Measurements from ENCODE around the gene ADAMTS8. TPM values are rescaled to one million over a fixed set of nuclear protein-coding genes. Genes with fewer than 3 reads are reported as not detected.
A peak's percentile ranks its signal among the peaks of the same experiment; 100 is the strongest.

Gene ADAMTS8
- total RNA-seq, 1 donor: not detected

DNA sequence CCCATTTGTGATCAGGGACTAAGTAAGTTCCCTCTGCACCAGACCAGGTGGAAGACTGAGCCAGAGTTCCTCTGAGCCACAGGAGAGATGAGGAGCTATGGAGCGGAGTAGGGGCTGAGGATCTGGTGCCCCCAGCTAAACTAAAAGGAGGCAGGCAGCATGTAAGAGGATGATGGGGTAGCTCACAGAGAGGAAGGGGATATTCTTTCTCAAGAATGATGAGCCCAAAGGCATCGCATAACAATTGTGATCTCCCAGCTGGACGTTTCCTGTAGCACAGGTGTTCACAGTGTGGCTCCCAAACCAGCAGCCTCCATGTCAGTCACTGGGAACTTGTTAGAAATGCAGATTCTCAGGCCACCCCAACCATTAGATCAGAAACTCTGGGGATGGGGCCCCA lies 24.4 kb downstream of the ADAMTS8 start:
- Histone ChIP-seq H3K4me3 (ENCODE audit: insufficient read depth, low read length) (no peak overlapping the region), H2AFZ (ENCODE audit: low read length) (no peak overlapping the region), H3K27ac (ENCODE audit: low read depth, low read length) (peak overlapping the region; percentile 49), H3K4me2 (ENCODE audit: insufficient read depth, low read length) (peak overlapping the region; percentile 65), H4K20me1 (ENCODE audit: insufficient read depth, low read length) (no peaks in the 10 kb centered on the region), H3K4me1 (ENCODE audit: insufficient read depth, low read length) (peaks cover 50% of the 10 kb centered on the region), H3K27me3 (ENCODE audit: insufficient read depth, low read length) (peaks cover 2% of the 10 kb centered on the region), H3K9me3 (ENCODE audit: low read depth, low read length) (no peaks in the 10 kb centered on the region), H3K36me3 (ENCODE audit: insufficient read depth, low read length) (no peaks in the 10 kb centered on the region), H3K79me2 (ENCODE audit: insufficient read depth, low read length) (no peaks in the 10 kb centered on the region)
- TF ChIP-seq, protein P1, sequence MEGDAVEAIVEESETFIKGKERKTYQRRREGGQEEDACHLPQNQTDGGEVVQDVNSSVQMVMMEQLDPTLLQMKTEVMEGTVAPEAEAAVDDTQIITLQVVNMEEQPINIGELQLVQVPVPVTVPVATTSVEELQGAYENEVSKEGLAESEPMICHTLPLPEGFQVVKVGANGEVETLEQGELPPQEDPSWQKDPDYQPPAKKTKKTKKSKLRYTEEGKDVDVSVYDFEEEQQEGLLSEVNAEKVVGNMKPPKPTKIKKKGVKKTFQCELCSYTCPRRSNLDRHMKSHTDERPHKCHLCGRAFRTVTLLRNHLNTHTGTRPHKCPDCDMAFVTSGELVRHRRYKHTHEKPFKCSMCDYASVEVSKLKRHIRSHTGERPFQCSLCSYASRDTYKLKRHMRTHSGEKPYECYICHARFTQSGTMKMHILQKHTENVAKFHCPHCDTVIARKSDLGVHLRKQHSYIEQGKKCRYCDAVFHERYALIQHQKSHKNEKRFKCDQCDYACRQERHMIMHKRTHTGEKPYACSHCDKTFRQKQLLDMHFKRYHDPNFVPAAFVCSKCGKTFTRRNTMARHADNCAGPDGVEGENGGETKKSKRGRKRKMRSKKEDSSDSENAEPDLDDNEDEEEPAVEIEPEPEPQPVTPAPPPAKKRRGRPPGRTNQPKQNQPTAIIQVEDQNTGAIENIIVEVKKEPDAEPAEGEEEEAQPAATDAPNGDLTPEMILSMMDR (IDR thresholded peaks at IDR 0.05; ENCODE audit: extremely low read depth, low read depth, low read length): no peak
- no peak for DNase-seq (ENCODE audit: insufficient read length, low spot score, missing footprints)

DNA sequence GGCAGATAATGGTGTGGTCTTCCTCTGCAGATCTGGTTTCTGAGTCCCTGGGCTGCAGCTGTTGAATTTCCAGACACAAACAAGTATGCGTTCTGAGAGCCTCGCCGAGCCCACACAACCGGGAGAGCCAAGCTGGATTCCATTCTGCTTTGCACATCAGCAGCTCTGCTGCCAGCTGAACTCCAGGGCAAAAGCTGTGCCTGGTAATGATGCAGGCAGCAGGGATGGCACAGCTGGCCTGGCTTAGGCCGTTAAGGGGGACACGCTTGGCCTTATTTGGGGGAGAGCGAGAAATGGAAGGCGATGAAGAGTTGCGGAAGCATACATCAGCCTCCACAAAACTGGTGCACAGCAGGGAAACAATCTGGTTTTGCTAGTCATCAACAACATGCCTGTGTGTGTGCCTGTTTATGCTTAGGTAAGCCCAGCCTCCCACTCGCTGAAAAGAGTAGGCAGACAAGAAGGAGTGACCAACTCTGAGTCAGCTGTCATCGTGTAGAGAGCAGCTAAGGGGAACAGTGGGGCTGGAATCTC lies 25.1 kb downstream of the ADAMTS8 start:
- Histone ChIP-seq H3K4me1 (ENCODE audit: insufficient read depth, low read length) (peaks cover 45% of the 10 kb centered on the region), H4K20me1 (ENCODE audit: insufficient read depth, low read length) (no peaks in the 10 kb centered on the region), H3K36me3 (ENCODE audit: insufficient read depth, low read length) (no peaks in the 10 kb centered on the region), H3K9me3 (ENCODE audit: low read depth, low read length) (no peaks in the 10 kb centered on the region), H3K4me3 (ENCODE audit: insufficient read depth, low read length) (peak overlapping the region; percentile 5), H3K27ac (ENCODE audit: low read depth, low read length) (peak overlapping the region; percentile 49), H3K27me3 (ENCODE audit: insufficient read depth, low read length) (no peaks in the 10 kb centered on the region), H3K79me2 (ENCODE audit: insufficient read depth, low read length) (no peaks in the 10 kb centered on the region), H2AFZ (ENCODE audit: low read length) (peak overlapping the region; percentile 29), H3K4me2 (ENCODE audit: insufficient read depth, low read length) (peak overlapping the region; percentile 65)
- peak; percentile 92 for DNase-seq (ENCODE audit: insufficient read length, low spot score, missing footprints)
- TF ChIP-seq, protein P1 (IDR thresholded peaks at IDR 0.05; ENCODE audit: extremely low read depth, low read depth, low read length): no peak

DNA sequence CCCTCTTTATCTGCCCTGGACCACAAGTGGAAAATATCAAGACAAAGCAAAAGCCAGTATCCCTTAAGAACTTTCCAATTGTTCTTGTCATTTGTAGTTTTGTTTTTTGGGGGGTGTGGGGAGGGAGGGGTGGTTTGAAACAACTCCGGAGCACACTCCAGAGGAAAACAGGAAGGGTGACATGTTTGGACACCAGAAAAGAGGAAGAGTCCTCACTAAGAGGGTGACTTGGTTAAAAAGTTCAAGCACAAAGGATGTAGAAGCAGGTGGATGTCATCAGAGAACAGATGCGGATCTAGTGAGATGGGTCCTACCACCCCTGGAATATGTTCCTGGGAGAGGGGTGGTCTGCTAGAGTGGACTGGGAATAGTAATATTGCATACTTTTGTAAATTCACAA lies 25.8 kb downstream of the ADAMTS8 start:
- Histone ChIP-seq H3K36me3 (ENCODE audit: insufficient read depth, low read length) (no peaks in the 10 kb centered on the region), H3K4me2 (ENCODE audit: insufficient read depth, low read length) (peak overlapping the region; percentile 65), H3K4me3 (ENCODE audit: insufficient read depth, low read length) (no peak overlapping the region), H2AFZ (ENCODE audit: low read length) (no peak overlapping the region), H3K4me1 (ENCODE audit: insufficient read depth, low read length) (peaks cover 37% of the 10 kb centered on the region), H3K27ac (ENCODE audit: low read depth, low read length) (no peak overlapping the region), H4K20me1 (ENCODE audit: insufficient read depth, low read length) (no peaks in the 10 kb centered on the region), H3K27me3 (ENCODE audit: insufficient read depth, low read length) (no peaks in the 10 kb centered on the region), H3K79me2 (ENCODE audit: insufficient read depth, low read length) (no peaks in the 10 kb centered on the region), H3K9me3 (ENCODE audit: low read depth, low read length) (no peaks in the 10 kb centered on the region)
- TF ChIP-seq, protein P1 (IDR thresholded peaks at IDR 0.05; ENCODE audit: extremely low read depth, low read depth, low read length): no peak
- DNase-seq (ENCODE audit: insufficient read length, low spot score, missing footprints): no peak

DNA sequence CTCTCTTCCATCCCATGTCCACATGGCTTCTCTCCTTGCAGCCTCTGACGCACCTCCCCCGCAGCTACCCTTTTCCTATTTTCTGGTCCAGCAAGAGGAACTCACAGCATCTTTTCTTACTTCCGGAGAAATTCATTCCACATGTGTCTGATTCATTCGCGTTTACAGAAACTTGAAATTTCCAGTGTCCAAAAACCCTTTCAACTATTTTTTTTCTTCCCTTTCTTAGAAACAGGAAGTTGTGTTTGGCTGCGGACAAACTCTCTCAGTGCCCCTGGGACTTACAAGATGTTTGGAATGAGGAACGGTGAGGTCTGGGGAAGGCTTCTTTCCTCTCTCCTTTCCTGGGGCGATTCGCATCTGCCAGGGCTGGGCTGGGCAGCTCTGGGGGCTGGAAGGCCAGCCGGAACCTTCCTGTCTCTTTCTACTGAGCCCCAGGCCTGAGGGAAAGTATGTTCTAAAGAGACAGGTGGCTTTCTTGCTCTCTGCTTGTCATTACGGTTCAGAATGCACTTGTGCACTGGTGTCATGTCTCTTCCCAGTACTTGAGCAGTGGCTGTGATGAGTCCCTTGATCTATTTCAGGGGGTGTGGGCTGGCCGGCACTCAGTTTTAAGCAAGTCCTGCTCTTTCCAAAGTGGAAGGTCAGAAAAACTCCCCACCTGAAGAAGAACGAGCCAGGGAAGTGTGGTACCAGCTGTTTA lies 27.5 kb downstream of the ADAMTS8 start:
- peak overlapping the region; percentile 51 for H3K4me2 ChIP-seq (ENCODE audit: insufficient read depth, low read length)
- TF ChIP-seq, protein P1 (IDR thresholded peaks at IDR 0.05; ENCODE audit: extremely low read depth, low read depth, low read length): no peak
- peak overlapping the region; percentile 39 for H2AFZ ChIP-seq (ENCODE audit: low read length)
- H4K20me1 ChIP-seq (ENCODE audit: insufficient read depth, low read length): no peaks in the 10 kb centered on the region
- peak overlapping the region; percentile 27 for H3K27ac ChIP-seq (ENCODE audit: low read depth, low read length)
- peaks cover 10% of the 10 kb centered on the region for H3K27me3 ChIP-seq (ENCODE audit: insufficient read depth, low read length)
- H3K36me3 ChIP-seq (ENCODE audit: insufficient read depth, low read length): no peaks in the 10 kb centered on the region
- DNase-seq (ENCODE audit: insufficient read length, low spot score, missing footprints): peak; percentile 94
- no peaks in the 10 kb centered on the region for H3K79me2 ChIP-seq (ENCODE audit: insufficient read depth, low read length)
- peaks cover 35% of the 10 kb centered on the region for H3K4me1 ChIP-seq (ENCODE audit: insufficient read depth, low read length)
- no peaks in the 10 kb centered on the region for H3K9me3 ChIP-seq (ENCODE audit: low read depth, low read length)
- H3K4me3 ChIP-seq (ENCODE audit: insufficient read depth, low read length): no peak overlapping the region

All from osteoblast (primary cell).